NCI-H82 treated with DMSO at 0.1 percent for 48 hours (cell line): ENCODE measurements around the gene EGFLAM.
A peak's percentile ranks its signal among the peaks of the same experiment; 100 is the strongest.

Source experiments
- DNase-seq: peaks from one replicate; lab custom pipeline; 2025; ENCODE audit not compliant: unreplicated experiment; lab: John Stamatoyannopoulos, UW

The EGFLAM gene

GRCh38 chr5:38445374-38446028, 187.1 kb downstream of the EGFLAM start:
- DNase-seq, result no peak

GRCh38 chr5:38446029-38446522, 187.7 kb downstream of the EGFLAM start:
- no peak for DNase-seq

GRCh38 chr5:38447056-38447455, 188.7 kb downstream of the EGFLAM start:
- DNase-seq, result no peak

- DNase-seq, result no peak
Observed at GRCh38 chr5:38447786-38448185, 189.4 kb downstream of the EGFLAM start.

GRCh38 chr5:38448568-38449350, 190.4 kb downstream of the EGFLAM start:
- DNase-seq, result no peak

- DNase-seq, result no peak
Observed at GRCh38 chr5:38450627-38451026, 192.3 kb downstream of the EGFLAM start.

- DNase-seq, result no peak
Observed at GRCh38 chr5:38451074-38451725, 192.8 kb downstream of the EGFLAM start.

GRCh38 chr5:38452201-38452600, 193.8 kb downstream of the EGFLAM start:
- DNase-seq, result no peak

- no peak for DNase-seq
Observed at GRCh38 chr5:38453506-38453905, 195.1 kb downstream of the EGFLAM start.

- DNase-seq, result no peak
Observed at GRCh38 chr5:38453921-38454320, 195.6 kb downstream of the EGFLAM start.

- no peak for DNase-seq
Observed at GRCh38 chr5:38455796-38456330, 197.5 kb downstream of the EGFLAM start.

- DNase-seq, result peak; percentile 65
Observed at GRCh38 chr5:38456657-38457399, 198.5 kb downstream of the EGFLAM start.

GRCh38 chr5:38458174-38458573, 199.8 kb downstream of the EGFLAM start:
- DNase-seq, result no peak

- DNase-seq, result no peak
Observed at GRCh38 chr5:38462976-38463633, 204.7 kb downstream of the EGFLAM start.

- DNase-seq, result no peak
Observed at GRCh38 chr5:38463634-38464521, 205.5 kb downstream of the EGFLAM start.

GRCh38 chr5:38465061-38465460, 206.7 kb downstream of the EGFLAM start:
- DNase-seq, result no peak

GRCh38 chr5:38465702-38466423, 207.5 kb downstream of the EGFLAM start:
- DNase-seq, result no peak

GRCh38 chr5:38466424-38467189, 208.2 kb downstream of the EGFLAM start:
- no peak for DNase-seq
